Ishikawa (cell line): ENCODE results near the gene RNASE11.

ENCODE experiments used
- CEBPB ChIP-seq: IDR thresholded peaks from 2 replicates; pipeline ENCODE4 v1.6.1; 2012
- CREB1 ChIP-seq: IDR thresholded peaks from 2 replicates; pipeline ENCODE4 v1.6.1; 2012; ENCODE audit warnings: low read depth
- EGR1 ChIP-seq: IDR thresholded peaks from 2 replicates; pipeline ENCODE4 v1.6.1; 2012
- EP300 ChIP-seq: IDR thresholded peaks from 2 replicates; pipeline ENCODE4 v1.6.1; 2012; ENCODE audit warnings: borderline replicate concordance
- FOXM1 ChIP-seq: IDR thresholded peaks from 2 replicates; pipeline ENCODE4 v1.6.1; 2012; ENCODE audit warnings: low read depth, borderline replicate concordance
- MAX ChIP-seq: IDR thresholded peaks from 2 replicates; pipeline ENCODE4 v1.6.1; 2012
- NFIC ChIP-seq: IDR thresholded peaks from 2 replicates; pipeline ENCODE4 v1.6.1; 2012
- RAD21 ChIP-seq: IDR thresholded peaks from 2 replicates; pipeline ENCODE4 v1.6.1; 2012; ENCODE audit warnings: low read depth
- REST ChIP-seq: IDR thresholded peaks from 2 replicates; pipeline ENCODE4 v1.6.1; 2012; ENCODE audit warnings: low read depth, mild to moderate bottlenecking
- TAF1 ChIP-seq: IDR thresholded peaks from 2 replicates; pipeline ENCODE4 v1.6.1; 2012; ENCODE audit warnings: low read depth, mild to moderate bottlenecking
- TCF12 ChIP-seq: IDR thresholded peaks from 2 replicates; pipeline ENCODE4 v1.6.1; 2012; ENCODE audit warnings: low read depth
- TEAD4 ChIP-seq: IDR thresholded peaks from 2 replicates; pipeline ENCODE4 v1.6.1; 2012
- USF1 ChIP-seq: IDR thresholded peaks from 2 replicates; pipeline ENCODE4 v1.6.1; 2012
- YY1 ChIP-seq: IDR thresholded peaks from 2 replicates; pipeline ENCODE4 v1.6.1; 2012; ENCODE audit warnings: low read depth
- ZBTB7A ChIP-seq: IDR thresholded peaks from 2 replicates; pipeline ENCODE4 v1.6.1; 2012; ENCODE audit warnings: low read depth

The RNASE11 gene

GRCh38 chr14:20583908-20584307 lies 3.9 kb downstream of the RNASE11 start:
- TF ChIP-seq TCF12: no peak
- TF ChIP-seq FOXM1: no peak
- TF ChIP-seq MAX: no peak
- no peak for TF ChIP-seq CEBPB
- no peak for TF ChIP-seq NFIC
- no peak for TF ChIP-seq CREB1
- TF ChIP-seq ZBTB7A: no peak
- TF ChIP-seq YY1: no peak
- TF ChIP-seq REST: no peak
- TF ChIP-seq TAF1: no peak
- TF ChIP-seq RAD21: no peak
- no peak for TF ChIP-seq EGR1
- no peak for TF ChIP-seq TEAD4
- no peak for TF ChIP-seq USF1
- no peak for TF ChIP-seq EP300

- TF ChIP-seq CEBPB (no peak), MAX (no peak), TCF12 (no peak), EGR1 (no peak), YY1 (no peak), ZBTB7A (no peak), TAF1 (no peak), EP300 (no peak), CREB1 (no peak), RAD21 (no peak), FOXM1 (no peak), USF1 (no peak), TEAD4 (no peak), NFIC (no peak), REST (no peak)
These were observed 4.7 kb downstream of the RNASE11 start for GRCh38 chr14:20583142-20583541.

- TF ChIP-seq CREB1 (no peak), CEBPB (no peak), TEAD4 (no peak), USF1 (no peak), ZBTB7A (no peak), FOXM1 (no peak), EP300 (no peak), REST (no peak)
These were observed 7.6 kb downstream of the RNASE11 start for GRCh38 chr14:20580242-20580641.

GRCh38 chr14:20578784-20579502 lies 8.9 kb downstream of the RNASE11 start:
- TF ChIP-seq NFIC: no peak
- no peak for TF ChIP-seq YY1
- no peak for TF ChIP-seq EGR1
- TF ChIP-seq TAF1: no peak
- TF ChIP-seq REST: no peak
- TF ChIP-seq TCF12: no peak
- TF ChIP-seq RAD21: no peak
- TF ChIP-seq EP300: no peak
- no peak for TF ChIP-seq TEAD4
- TF ChIP-seq ZBTB7A: no peak
- TF ChIP-seq CREB1: no peak
- no peak for TF ChIP-seq FOXM1
- no peak for TF ChIP-seq CEBPB
- no peak for TF ChIP-seq MAX
- TF ChIP-seq USF1: no peak
